Hepatocyte (in vitro differentiated cells): ENCODE measurements around the gene HPCAL4.

Source experiments
- EZH2 ChIP-seq: fragments of 200-600 bp; sonication (generic); IDR thresholded peaks from 2 replicates; pipeline ENCODE4 v1.6.1; 2016; ENCODE audit warnings: antibody characterized with exemption, mild to moderate bottlenecking, borderline replicate concordance
- EZH2phosphoT487 ChIP-seq: fragments of 200-600 bp; sonication (generic); IDR thresholded peaks from one replicate; pipeline ENCODE4 v1.6.1; 2018; ENCODE audit warnings: antibody characterized with exemption, mild to moderate bottlenecking, low read depth, moderate library complexity; ENCODE audit not compliant: unreplicated experiment, severe bottlenecking
- TF ChIP-seq, protein P1 (sequence below): fragments of 200-600 bp; sonication (generic); IDR thresholded peaks from 2 replicates; pipeline ENCODE4 v1.5.1; 2016; ENCODE audit warnings: antibody characterized with exemption, mild to moderate bottlenecking; ENCODE audit not compliant: poor library complexity

DNA sequence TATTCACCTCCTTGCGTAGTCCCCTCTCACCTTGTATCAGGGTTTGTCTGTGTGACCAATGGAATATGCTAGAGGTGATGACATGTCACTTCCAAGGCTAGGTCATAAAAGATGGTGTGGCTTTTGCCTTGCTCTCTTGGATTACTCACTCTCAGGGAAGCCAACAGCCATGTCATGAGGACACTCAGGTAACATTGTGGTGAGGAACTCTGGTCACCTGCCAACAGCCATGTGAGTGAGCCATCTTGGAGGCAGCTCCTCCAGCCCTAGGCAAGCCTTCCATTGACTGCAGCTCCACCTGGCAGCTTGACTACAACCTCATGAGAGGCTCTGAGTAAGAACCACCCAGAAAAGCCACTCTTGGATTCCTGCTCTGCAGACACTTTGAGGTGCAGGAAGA lies 40.8 kb downstream of the HPCAL4 start:
- TF ChIP-seq, protein P1, sequence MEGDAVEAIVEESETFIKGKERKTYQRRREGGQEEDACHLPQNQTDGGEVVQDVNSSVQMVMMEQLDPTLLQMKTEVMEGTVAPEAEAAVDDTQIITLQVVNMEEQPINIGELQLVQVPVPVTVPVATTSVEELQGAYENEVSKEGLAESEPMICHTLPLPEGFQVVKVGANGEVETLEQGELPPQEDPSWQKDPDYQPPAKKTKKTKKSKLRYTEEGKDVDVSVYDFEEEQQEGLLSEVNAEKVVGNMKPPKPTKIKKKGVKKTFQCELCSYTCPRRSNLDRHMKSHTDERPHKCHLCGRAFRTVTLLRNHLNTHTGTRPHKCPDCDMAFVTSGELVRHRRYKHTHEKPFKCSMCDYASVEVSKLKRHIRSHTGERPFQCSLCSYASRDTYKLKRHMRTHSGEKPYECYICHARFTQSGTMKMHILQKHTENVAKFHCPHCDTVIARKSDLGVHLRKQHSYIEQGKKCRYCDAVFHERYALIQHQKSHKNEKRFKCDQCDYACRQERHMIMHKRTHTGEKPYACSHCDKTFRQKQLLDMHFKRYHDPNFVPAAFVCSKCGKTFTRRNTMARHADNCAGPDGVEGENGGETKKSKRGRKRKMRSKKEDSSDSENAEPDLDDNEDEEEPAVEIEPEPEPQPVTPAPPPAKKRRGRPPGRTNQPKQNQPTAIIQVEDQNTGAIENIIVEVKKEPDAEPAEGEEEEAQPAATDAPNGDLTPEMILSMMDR: no peak
- no peak for TF ChIP-seq EZH2
- no peak for TF ChIP-seq EZH2phosphoT487
